ENCODE data around the gene CMIP. TPM values are rescaled to one million over a fixed set of nuclear protein-coding genes. Genes with fewer than 3 reads are reported as not detected.
"Not testable (repeated sequence)": the region's sequence is repeated elsewhere in the genome, so short reads cannot be mapped to it uniquely, and the experiment has no call there.

CMIP gene
- total RNA-seq, 1 donor from 2014 or later = 61.0 TPM

DNA sequence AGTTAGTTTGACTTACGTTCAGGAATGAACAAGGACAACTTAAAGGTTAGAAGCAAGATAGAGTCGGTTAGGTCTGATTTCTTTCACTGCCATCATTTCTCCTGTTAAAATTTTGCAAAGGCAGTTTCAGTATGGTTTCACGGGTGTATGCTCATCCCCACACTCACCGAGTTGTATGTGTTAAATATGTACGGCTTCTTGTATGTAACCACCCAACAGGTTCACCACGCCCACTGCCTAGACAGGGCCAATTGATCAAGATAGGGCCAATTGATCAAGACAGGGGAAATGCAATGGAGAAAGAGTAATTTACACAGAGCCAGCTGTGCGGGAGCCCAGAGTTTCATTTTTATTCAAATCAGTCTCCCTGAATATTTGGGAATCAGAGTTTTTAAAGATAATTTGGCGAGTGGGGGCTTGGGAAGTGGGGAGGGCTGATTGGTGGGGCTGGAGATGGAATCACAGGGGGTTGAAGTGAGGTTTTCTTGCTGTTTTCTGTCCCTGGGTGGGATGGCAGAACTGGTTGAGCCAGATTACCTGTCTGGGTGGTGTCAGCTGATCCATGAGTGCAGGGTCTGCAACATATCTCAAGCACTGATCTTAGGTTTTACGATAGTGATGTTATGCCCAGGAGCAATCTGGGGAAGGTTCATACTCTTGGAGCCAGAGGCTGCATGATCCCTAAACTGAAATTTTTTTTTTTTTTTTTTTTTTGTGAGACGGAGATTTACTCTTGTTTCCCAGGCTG lies 272.0 kb downstream of the CMIP start:
- DNase-seq (ENCODE audit: low read depth) = no peak

DNA sequence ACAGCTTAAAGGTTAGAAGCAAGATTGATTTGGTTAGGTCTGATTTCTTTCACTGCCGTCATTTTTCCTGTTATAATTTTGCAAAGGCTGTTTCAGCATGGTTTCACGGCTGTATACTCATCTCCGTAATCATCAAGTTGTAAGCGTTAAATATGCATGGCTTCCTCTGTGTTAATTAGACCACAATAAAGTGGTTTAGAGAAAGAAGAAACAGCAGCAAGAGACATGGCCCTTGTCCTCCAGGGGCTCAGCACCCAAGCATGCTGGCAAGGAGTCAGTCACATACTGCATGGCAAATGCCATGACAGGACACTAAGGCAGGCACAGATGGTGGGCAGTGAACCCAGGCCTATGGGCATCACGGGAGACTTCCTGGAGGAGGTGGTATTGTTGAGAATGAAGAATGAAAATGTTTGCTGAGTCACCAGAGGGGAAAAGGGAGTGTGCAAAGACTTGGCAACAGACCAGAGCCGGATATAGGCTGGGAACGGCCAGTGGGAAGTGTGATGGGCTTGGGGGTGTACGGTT lies 273.1 kb downstream of the CMIP start:
- no peak for DNase-seq (ENCODE audit: low read depth)

DNA sequence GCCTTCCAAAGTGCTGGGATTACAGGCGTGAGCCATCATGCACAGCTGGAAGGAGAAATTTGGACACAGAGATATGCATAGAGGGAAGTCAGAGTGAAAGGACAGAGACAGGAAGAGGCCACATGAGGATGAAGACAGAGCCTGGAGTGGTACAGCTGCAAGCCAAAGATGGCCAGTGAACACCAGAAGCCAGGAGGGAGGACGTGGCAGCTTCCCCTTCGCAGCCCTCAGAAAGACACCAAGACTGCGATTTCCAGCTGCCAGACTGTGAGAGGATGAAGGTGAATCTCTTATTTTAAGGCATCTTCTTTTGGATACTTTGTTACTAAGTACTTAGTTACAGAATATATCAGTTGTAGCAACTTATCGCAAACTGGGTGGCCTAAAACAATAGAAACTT lies 274.0 kb downstream of the CMIP start:
- no peak for DNase-seq (ENCODE audit: low read depth)

DNA sequence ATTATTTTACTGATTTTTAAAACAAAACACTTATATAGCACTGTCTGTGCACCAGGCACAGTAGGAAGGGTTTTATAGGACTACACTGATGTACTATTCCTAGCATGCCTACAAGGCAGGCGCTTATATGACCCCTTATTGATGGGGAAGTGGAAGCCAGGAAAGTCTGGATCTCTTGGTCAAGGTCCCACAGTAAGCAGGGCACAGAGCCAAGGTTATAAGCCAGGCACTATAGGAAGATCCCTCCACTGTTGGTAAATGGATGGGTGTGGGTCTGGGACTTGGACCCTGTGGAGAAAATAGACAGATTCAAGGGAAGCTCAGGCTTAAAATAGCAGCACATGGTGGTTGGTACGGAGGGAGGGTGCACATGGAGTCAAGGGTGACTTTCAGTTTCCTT lies 275.4 kb downstream of the CMIP start:
- DNase-seq (ENCODE audit: low read depth) = no peak

DNA sequence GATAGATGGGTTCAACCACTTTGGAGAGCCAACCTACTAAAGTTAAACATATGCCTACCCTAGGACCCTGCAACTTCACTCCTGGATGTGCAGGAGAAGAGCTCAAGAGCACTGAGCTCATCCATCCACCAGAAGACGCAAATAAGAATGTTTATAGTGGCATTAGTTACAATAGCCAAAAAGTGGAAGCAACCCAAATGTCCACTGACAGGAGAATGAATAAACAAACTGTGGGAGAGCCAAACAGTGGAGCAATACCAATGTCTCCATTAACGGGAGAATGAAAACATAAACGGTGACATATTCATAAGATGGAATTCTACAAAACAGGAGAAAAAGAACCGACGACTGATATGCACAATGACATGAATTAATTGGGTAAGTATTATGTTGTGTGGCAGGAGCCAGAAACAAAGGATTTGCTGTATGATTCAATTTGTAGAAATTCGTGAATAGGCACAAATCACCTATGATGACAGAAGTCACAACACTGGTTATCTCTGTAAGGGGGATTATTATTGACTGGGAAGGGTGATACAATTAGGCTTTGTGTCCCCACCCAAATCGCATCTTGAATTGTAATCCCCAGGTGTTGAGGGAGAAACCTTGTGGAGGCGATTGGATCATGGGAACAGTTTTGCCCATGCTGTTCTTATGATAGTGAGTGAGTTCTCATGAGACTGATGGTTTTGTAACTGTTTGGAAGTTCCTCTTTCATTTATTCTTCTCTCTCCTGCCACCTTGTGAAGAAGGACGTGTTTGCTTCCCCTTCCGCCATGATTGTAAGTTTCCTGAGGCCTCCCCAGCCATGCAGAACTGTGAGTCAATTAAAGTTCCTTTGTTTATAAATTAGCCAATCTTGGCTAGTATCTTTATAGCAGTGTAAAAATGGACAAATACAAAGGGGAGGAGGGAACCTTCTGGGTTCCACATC lies 276.6 kb downstream of the CMIP start:
- DNase-seq (ENCODE audit: low read depth) = no peak

DNA sequence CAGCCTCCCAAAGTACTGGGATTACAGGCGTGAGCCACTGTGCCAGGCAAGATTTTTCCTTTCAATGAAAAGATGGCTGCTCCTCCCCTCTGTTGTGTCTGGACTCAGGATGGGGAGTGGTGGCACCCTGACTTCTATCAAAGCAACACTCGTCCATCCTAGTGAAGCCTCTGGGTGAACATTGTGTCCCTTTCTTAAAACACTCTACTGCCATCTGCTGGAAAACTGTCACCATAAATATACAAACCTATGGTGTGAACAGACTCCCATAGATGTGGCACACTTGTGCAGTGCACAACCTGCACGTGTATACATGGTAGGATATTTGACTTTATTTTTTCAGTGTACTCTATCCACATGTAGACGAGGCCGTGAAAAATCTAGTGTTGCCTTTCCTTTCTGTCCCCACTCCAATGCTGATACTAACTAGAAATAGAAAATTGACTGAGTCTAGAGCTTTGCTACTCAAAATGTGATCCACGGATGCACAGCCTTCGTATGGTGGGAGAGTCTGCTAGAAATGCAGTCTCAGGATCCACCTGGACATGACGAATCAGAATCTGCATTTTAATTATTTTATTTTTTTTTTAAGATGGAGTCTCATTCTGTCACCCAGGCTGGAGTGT lies 278.6 kb downstream of the CMIP start:
- DNase-seq (ENCODE audit: low read depth) = peak; percentile 76

DNA sequence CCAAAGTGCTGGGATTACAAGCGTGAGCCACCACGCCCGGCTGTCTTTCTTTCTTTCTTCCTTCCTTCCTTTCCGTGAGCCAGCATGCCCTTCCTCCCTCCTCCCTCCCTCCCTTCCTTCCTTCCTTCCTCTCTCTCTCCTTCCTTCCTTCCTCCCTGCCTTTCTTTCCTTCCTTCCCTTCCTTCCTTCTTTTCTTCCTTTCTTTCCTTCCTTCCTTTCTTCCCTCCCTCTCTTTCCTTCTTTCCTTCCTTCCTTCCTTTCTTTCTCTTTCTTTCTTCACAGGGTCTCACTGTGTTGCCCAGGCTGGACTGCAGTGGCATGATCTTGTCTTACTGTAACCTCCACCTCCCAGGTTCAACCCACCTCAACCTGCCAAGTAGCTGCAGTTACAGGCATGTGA lies 283.8 kb downstream of the CMIP start:
- no peak for DNase-seq (ENCODE audit: low read depth)

DNA sequence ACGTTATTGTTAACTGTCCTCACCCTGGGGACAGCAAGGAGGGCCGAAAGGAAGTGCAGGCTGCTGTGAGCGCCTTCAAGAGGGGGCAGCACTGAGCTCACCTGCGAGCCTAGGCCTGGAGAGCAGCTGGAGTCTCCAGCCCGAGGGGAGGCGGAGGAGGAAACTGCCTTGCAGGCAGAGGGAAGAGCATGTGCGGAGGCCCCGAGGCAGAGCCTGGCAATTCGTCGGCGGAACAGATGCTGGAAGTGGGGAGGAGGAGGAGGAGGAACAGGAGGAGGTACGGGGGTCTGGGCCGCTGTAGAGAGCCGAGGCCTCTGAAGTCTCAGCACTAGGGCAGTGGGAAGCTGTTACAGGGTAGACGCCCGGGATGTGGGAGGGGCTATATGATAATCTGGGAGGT lies 284.8 kb downstream of the CMIP start:
- no peak for DNase-seq (ENCODE audit: low read depth)

DNA sequence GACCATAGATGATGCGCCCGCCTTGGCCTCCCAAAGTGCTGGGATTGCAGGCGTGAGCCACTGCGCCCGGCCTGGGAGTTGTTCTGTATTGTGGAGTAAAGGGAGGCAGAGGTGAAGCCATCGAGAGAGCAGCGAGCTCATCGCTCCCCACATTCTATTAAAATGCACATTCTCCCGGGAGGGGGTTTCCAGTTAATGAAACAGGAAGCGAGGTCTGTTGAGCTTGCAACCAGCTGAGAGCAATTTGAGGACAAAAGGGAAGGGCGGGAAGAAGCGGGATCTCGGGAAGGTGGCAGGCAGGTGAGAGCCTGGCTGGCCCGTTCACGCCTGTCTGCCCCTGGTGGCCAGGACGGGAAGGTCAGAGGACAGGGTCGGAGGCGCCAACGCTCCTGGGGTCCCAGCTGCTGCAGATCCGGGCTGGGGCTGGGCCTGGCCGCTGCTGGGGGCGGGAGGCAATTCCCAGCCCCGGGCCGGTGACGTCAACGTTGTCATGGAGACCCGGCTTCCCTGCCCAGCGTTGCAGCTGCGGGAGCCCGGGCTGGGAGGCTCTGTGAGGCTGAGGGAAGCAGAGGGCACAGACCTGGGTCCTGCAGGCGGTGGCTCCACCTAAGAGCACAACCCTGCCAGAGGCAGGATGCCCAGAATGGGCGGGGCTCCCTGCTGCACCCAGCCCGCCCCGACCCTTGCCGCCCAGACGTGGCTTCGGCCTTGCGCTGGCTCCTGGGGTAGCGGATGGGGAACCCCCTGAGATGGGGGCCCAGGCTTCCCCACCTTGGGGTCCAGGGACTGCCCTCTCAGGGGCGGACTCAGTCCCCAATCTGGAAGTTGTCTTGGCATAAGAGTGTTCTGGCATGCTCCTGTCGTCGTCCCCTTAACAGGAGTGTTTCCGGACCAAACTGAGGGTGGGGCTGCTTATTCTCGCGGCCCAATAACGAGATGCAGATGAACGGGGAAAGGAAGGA lies 285.8 kb downstream of the CMIP start:
- peak; percentile 90 for DNase-seq (ENCODE audit: low read depth)

DNA sequence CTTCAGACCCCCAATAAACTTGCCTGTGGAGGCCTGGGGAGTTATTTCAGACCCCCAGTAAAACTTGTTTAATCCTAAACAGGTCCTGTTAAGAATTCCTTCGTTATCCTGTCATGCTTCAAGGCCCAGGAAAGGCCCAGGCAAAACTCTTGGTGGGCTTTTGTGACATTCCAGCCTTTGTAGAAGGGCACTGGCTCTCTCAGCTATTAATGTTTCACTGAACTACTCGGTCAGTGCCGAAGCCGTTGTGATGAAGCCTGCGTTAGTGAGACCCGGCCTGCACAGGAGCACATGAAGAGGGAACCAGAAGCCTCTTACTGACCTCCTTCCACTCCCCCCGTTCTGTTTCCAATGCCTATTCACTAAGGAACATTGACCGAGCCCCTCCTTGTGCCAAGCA lies 287.0 kb downstream of the CMIP start:
- no peak for DNase-seq (ENCODE audit: low read depth)

DNA sequence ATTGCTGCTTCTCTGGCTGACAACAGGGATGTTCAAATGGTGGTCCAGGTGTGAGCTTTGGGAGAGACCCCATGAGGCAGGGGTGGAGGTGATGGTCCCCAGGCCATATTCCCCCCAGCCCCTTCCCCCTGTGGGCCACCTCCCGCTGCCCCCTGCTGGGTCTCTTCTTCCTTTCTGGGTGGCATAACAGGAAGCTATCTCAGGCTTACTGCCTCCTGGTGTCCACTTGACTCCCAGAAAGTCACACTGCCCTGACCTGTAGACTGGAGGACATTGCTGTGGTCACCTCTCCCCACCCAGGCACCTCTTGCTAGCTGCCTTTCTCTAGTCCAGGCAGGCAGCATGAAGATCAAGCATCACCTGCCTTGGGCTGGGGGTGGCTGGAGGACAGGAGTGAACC lies 288.1 kb downstream of the CMIP start:
- no peak for DNase-seq (ENCODE audit: low read depth)

DNA sequence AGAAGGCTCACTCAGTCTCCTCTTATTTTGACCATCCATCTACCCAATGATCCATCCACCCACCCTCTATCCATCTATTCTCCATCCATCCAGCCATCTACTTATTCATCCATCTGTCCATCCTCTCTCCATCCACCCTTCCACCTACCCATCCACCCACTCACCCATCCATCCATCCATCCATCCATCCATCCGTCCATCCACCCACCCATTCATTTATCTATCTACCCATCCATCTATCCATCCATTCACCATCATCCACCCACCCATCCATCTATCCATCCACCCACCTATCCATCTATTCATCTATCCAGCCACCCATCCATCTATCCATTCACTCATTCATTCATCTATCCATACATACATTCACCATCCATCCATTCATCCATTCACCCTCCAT lies 288.7 kb downstream of the CMIP start:
- DNase-seq (ENCODE audit: low read depth) = no peak

DNA sequence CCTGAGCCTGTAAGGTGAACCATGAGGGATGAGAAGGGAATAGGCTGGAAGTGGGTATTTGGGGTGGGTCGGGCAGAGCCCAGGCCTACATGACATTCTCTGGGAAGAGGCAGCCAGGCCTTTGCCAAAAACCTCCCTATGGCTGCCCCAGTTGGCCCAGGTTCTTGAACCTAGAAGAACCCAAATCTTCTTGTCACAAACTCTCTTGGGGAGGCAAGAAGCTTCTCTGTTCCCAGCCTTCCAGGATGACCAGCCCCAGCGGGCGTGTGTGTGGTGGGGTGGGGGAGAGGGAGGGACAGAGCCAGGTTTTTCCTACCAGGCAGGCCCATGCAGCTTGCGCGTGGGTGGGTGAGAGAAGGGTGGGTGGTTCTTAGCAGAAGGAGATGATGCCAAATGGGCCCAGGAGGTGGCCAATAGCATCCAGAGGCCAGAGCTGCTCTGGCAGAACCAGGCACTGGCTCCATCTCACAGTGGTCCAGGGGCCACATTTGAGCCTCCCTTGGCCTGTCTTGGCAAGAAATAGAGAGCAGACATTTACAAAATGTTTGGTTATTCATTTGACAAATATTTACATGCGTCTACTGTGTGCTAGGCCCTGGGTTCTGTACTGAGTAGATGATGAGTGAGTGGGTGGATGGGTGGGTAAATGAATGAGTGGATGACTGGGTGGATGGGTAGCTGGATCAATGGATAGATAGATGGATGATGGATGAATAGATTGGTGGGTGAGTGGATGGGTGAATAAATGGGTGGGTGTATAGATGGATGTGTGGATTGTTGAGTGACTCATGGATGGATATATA lies 290.2 kb downstream of the CMIP start:
- no peak for DNase-seq (ENCODE audit: low read depth)

DNA sequence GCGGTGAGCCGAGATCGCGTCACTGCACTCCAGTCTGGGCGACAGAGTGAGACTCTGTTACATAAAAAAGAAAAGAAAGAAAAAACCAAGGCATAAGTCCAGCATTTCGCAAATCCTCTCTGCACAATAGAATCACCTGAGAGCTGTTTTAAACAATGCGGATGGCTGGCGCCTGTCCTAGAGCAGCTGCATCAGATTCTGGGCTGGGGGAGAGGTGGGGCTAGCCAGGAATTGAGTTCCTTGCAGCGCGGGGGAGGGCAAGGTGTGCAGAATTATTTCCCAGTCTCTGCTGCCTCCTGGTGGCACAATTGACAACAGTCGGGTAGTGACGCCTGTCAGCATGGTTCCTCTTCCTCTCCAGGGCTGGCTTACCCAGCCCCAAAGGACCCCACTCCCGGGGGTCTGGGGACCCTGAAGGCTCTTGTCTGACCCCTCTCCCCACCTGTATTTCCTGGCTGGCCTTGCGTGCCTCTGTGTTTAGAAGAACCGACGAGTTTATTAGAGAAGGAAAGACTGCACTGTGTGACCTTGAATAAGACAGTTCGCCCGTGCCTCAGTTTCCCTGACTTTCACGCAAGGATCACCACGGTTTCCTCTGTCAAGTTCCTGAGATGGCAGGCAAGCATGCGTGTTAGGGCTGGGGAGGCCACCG lies 293.4 kb downstream of the CMIP start:
- peak; percentile 90 for DNase-seq (ENCODE audit: low read depth)

DNA sequence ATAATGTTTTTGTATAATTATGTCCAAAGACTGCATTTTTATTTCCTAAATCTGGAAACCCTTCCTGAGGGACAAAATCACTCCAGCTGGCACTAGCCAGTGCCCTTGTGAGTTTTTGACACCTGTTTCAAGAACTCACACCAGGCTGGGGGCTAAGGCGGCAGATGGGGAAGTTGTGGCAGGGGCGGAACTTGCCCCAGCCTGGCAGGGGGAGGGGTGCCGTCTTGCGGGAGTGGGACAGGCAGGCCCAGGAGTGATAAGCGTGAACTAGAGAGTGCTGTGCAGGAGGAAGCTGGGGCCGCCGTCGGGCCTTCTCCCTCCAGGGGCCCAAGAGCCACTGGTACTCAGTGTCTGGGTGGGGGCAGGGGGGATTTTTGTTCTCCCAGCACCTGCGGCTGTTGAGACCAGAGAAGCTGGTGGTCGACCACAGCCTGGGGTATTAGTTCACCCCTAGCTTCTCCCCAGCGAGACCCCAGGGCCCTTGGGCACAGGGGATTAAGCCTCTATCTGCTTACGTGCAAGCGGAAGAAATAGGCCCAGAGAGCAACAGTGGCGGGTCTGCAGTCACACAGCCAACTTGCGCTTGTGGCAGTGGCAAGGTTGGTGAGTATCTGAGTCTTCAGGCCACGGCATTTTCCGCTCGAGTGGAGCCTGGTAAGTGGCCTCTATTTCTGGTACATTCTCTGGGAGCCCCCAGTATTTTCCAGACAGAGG lies 294.3 kb downstream of the CMIP start:
- no peak for DNase-seq (ENCODE audit: low read depth)

DNA sequence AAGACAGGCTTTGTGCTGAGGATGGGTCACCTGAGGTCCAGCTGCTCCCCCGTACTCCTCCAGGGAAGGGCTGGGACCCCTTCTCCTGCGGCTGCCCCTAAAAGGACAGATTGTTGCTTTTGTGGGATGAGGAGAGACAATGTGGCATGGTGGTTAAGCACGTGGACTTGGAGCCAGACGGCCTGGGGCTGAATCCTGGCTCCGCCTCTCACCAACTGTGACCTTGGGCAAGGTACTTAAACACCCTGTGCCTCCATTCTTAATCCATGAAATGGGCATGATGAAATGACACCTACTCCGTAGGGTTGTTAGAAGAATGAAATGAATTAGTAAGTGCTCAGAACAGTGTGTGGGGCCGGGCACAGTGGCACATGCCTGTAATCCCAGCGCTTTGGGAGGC lies 294.9 kb downstream of the CMIP start:
- DNase-seq (ENCODE audit: low read depth) = no peak

DNA sequence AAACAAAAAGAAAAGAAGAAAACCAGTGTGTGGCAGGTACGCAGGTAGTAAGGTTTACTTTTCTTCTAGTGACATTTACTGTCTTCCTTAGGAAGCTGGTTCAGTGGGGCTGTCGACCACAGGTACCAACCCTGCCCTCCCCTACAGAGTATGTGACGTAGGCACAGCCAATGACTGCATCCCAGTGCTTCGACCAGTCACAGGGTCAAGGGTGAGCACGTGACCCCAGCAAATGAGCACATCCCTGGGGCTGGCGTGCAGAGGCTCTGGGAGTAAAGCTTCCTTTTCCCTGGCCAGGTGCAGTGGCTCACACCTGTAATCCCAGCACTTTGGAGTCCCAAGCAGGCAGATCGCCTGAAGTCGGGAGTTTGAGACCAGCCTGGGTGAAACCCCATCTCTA lies 295.6 kb downstream of the CMIP start:
- no peak for DNase-seq (ENCODE audit: low read depth)

DNA sequence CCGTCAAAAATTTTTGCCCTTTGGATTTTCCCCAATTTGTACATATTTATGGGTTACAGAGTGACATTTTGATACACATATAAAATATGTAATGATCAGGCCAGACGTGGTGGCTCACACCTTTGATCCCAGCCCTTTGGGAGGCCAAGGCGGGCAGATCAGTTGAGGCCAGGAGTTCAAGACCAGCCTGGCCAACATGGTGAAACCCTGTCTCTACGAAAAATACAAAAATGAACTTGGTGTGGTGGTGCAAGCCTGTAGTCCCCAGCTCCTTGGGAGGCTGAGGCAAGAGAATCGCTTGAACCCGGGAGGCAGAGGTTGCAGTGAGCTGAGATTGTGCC lies 296.8 kb downstream of the CMIP start:
- not testable (repeated sequence) for DNase-seq (ENCODE audit: low read depth)

DNA sequence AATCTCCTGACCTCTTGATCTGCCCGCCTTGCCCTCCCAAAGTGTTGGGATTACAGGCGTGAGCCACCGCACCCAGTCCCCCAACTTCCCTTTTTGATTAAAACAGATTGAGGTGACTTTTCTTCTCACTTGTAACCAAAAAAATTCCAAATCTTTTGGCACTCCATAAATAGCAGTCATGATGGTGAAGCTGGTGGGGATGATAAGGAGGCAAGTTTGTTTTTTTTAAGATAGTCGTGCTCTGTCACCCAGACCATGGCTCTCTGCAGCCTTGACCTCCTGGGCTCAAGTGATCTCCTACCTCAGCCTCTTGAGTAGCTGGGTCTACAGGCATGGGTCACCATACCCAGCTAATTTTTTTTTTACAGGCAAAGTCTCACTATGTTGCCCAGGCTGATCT lies 299.8 kb downstream of the CMIP start:
- no peak for DNase-seq (ENCODE audit: low read depth)
